Right lobe of liver (tissue), 4 donors: ENCODE measurements around the gene PRR11.

Source experiments
- CTCF ChIP-seq, 4 donors: fragments of 200-600 bp in 3 of 4; fragments of 450-650 bp in 1 of 4; IDR thresholded peaks; one replicate each; pipeline versions ENCODE4 v1.5.1 to v1.8.0; 2016 to 2022; ENCODE audit warnings: antibody characterized with exemption in 4 of 4, mild to moderate bottlenecking in 2 of 4
- POLR2A ChIP-seq: fragments of 450-650 bp; IDR thresholded peaks from one replicate; pipeline ENCODE4 v1.6.1; 2017; ENCODE audit warnings: antibody characterized with exemption, mild to moderate bottlenecking
- donor health status: DM: no; HTN: no; CAD: no.
- donor health status: DM: no; HTN: no; CAD: no.
- donor health status: DM: no; HTN: yes; CAD: no.

- TF ChIP-seq CTCF (IDR thresholded peaks at IDR 0.05) (no peak), POLR2A (no peak)
These were observed 9.9 kb upstream of the PRR11 start for GRCh38 chr17:59145571-59146096.
